ENCODE measurements around the gene IWS1.

The IWS1 gene

GRCh38 chr2:127560931-127561280 lies 34.6 kb upstream of the IWS1 start:
- no peak overlapping the region for H3K4me3 ChIP-seq (ENCODE audit: low read depth, low read length)
- DNase-seq (ENCODE audit: low read depth, low spot score) = peak; percentile 10
- no peak for TF ChIP-seq CTCF (IDR thresholded peaks at IDR 0.05; ENCODE audit: low read depth, low read length)
- in situ Hi-C loops (cut with HindIII; ENCODE audit: low sequenced_read_pairs) = no loop called here

DNA sequence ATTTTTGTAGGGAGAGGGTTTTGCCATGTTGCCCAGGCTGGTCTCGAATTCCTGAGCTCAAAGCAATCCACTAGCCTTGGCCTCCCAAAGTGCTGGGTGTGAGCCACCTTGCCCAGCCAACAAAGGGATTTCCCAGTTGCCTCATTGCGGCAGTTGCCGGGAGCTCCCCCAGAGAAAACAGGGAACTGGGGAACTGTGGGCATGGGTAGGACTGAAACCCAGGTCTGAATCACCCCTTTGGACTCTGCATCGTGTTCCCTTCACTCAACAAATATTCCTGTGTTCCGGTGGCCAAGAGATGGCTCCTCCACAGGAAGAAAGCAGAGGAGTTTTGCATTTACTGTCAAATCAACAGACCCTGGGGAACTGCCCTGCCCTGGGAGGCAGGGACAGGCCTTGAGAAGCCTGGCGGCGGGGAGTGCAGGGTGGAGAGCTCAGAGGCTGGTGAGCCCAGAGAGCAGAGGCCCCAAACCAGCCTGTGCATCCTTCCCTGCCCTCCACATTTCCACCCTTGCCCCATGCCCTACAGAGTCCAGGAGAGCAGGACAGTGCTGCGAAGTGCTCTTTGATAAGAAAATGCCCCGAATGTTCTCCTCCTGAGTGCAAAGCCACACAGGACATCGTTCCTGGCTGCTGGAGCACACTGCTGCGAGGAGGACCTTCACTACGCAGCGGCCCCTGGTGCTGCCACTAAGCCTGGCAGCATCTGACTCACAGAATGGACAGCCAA lies 34.1 kb upstream of the IWS1 start:
- in situ Hi-C loops (cut with HindIII; ENCODE audit: low sequenced_read_pairs) = no loop called here
- DNase-seq (ENCODE audit: low read depth, low spot score) = no peak
- TF ChIP-seq CTCF (IDR thresholded peaks at IDR 0.05; ENCODE audit: low read depth, low read length) = peak; percentile 27

DNA sequence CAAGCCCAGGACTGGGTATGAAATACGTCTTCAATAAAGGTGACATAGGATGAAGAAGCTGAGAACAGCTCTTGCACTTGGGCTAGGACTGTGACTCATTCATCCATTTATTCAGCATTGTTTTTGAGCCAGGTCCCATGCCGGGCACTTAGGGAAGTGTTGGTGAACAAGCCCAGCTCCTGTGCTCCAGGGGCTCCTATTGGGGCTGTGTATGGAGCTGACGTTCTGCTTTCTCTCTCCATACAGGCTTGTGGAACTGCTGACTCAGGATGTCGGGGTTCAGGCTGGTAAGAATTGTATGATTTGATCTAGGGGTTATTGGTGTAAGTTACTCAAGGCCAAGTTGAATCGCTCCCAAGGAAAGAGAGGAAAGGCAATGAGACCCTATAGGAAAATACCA lies 33.2 kb upstream of the IWS1 start:
- TF ChIP-seq CTCF (IDR thresholded peaks at IDR 0.05; ENCODE audit: low read depth, low read length) = no peak
- DNase-seq (ENCODE audit: low read depth, low spot score) = no peak
- in situ Hi-C loops (cut with HindIII; ENCODE audit: low sequenced_read_pairs) = no loop called here

More for the DNA sequence above, 34.1 kb upstream of the IWS1 start:
- H3K4me3 ChIP-seq (ENCODE audit: low read depth, low read length) = no peak overlapping the region

DNA sequence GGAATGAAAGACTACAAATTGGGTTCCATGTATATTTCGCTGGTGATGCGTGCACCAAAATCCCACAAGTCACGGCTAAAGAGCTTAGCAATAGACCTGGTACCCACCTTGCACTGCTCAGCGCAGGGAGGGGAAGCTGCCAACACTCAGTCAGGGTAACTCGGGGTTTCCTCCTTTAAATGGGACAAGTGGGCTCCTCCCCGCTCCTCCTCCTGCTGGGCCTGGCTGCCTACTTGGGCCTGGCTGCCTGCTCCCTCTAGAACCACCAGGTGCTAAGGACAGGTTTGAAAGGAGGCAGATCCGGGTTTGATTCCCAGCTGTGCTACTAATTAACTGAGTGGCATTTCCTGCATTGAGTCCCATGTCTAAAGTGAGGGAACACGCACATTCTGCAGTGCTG lies 32.6 kb upstream of the IWS1 start:
- no peak for DNase-seq (ENCODE audit: low read depth, low spot score)
- in situ Hi-C loops (cut with HindIII; ENCODE audit: low sequenced_read_pairs) = no loop called here
- no peak for TF ChIP-seq CTCF (IDR thresholded peaks at IDR 0.05; ENCODE audit: low read depth, low read length)
- H3K4me3 ChIP-seq (ENCODE audit: low read depth, low read length) = no peak overlapping the region

More for the DNA sequence above, 33.2 kb upstream of the IWS1 start:
- H3K4me3 ChIP-seq (ENCODE audit: low read depth, low read length) = no peak overlapping the region

DNA sequence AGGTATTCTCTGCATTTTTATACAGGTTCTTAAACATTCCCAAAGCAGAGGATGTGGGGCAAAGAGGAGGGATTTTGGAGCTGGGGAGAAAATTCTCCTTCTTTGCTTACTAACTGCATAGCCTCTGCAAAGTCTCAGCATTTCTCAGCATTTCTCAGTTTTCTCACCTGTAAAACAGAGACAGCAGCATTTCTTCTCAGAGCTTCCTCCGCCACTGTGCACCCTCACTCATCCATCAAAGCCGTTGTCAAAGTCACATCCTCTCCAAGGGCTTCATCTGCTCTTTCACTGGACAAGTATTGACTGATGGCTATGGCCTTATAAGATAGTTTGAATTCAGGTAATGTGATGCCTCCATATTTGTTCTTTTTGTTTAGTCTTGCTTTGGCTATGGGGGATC lies 26.6 kb upstream of the IWS1 start:
- no peak for DNase-seq (ENCODE audit: low read depth, low spot score)
- no peak overlapping the region for H3K4me3 ChIP-seq (ENCODE audit: low read depth, low read length)
- TF ChIP-seq CTCF (IDR thresholded peaks at IDR 0.05; ENCODE audit: low read depth, low read length) = no peak
- in situ Hi-C loops (cut with HindIII; ENCODE audit: low sequenced_read_pairs) = no loop called here

GRCh38 chr2:127552336-127552735 lies 26.0 kb upstream of the IWS1 start:
- no peak for DNase-seq (ENCODE audit: low read depth, low spot score)
- no peak for TF ChIP-seq CTCF (IDR thresholded peaks at IDR 0.05; ENCODE audit: low read depth, low read length)
- no peak overlapping the region for H3K4me3 ChIP-seq (ENCODE audit: low read depth, low read length)
- in situ Hi-C loops (cut with HindIII; ENCODE audit: low sequenced_read_pairs) = no loop called here
